Activated T-helper 1 cell treated with anti-CD3 and anti-CD28 coated beads, Interleukin-12 subunit alpha, Interleukin-12 subunit beta, Interleukin-2, Interleukin-4 antibody, amounts not matched to agents 30 ng/mL and 10 ng/mL and 1 ng/mL, durations not matched to agents 14 hours and 24 hours and 36 hours (primary cell): ENCODE results near the gene PDGFC. TPM values are rescaled to one million over a fixed set of nuclear protein-coding genes. Genes with fewer than 3 reads are reported as not detected.

Source experiments
- DNase-seq: peaks from one replicate; pipeline ENCODE4 v3.0.0; 2021; ENCODE audit warnings: low spot score
- H3K27ac Mint-ChIP-seq: one replicate; pipeline ENCODE4 v1.8.0; 2021; ENCODE audit warnings: mild to moderate bottlenecking, mixed read lengths
- H3K27me3 Mint-ChIP-seq: one replicate; pipeline ENCODE4 v1.8.0; 2022; ENCODE audit warnings: mild to moderate bottlenecking, moderate library complexity, mixed read lengths; ENCODE audit not compliant: insufficient read depth
- H3K36me3 Mint-ChIP-seq: one replicate; pipeline ENCODE4 v1.8.0; 2021; ENCODE audit warnings: low read depth, mixed read lengths
- H3K4me1 Mint-ChIP-seq: one replicate; pipeline ENCODE4 v1.8.0; 2021; ENCODE audit warnings: low read depth, mixed read lengths
- H3K4me3 Mint-ChIP-seq: one replicate; pipeline ENCODE4 v1.8.0; 2021; ENCODE audit warnings: mild to moderate bottlenecking, moderate library complexity, mixed read lengths
- H3K9me3 Mint-ChIP-seq: one replicate; pipeline ENCODE4 v1.8.0; 2021; ENCODE audit warnings: mixed read lengths
- intact Hi-C: fragments of 100-400 bp; cut with micrococcal nuclease; formaldehyde crosslinking; loops from one replicate; pipeline ENCODE4 v1.15.1; 2024
- total RNA-seq: library from RNA; stranded (reverse); gene quantifications from 2 replicates; pipeline ENCODE4 v1.2.3, GENCODE V29; 2022

PDGFC gene
- total RNA-seq, 1 donor from 2014 or later = not detected

- intact Hi-C loops = no loop called here
These were observed 179.0 kb downstream of the PDGFC start for GRCh38 chr4:156792462-156793085.

GRCh38 chr4:156790866-156791265 is 180.7 kb downstream of the PDGFC start:
- Mint-ChIP-seq H3K36me3 (no peaks in the 10 kb centered on the region), H3K27me3 (no peaks in the 10 kb centered on the region), H3K27ac (no peak overlapping the region), H3K4me1 (no peaks in the 10 kb centered on the region), H3K4me3 (no peak overlapping the region), H3K9me3 (no peaks in the 10 kb centered on the region)
- DNase-seq = no peak
- intact Hi-C loops = no loop called here

More at GRCh38 chr4:156792462-156793085, 179.0 kb downstream of the PDGFC start:
- DNase-seq = no peak
- Mint-ChIP-seq H3K9me3 (no peaks in the 10 kb centered on the region), H3K27me3 (no peaks in the 10 kb centered on the region), H3K36me3 (no peaks in the 10 kb centered on the region), H3K27ac (no peak overlapping the region), H3K4me1 (no peaks in the 10 kb centered on the region), H3K4me3 (no peak overlapping the region)

- no peak overlapping the region for H3K4me3 Mint-ChIP-seq
- intact Hi-C loops = no loop called here
- no peaks in the 10 kb centered on the region for H3K27me3 Mint-ChIP-seq
- no peaks in the 10 kb centered on the region for H3K36me3 Mint-ChIP-seq
- DNase-seq = no peak
- no peak overlapping the region for H3K27ac Mint-ChIP-seq
- H3K4me1 Mint-ChIP-seq = no peaks in the 10 kb centered on the region
- H3K9me3 Mint-ChIP-seq = peaks cover 5% of the 10 kb centered on the region
These were observed 182.8 kb downstream of the PDGFC start for GRCh38 chr4:156788782-156789181.

- DNase-seq = no peak
- Mint-ChIP-seq H3K4me1 (no peaks in the 10 kb centered on the region), H3K27me3 (no peaks in the 10 kb centered on the region), H3K9me3 (peaks cover 5% of the 10 kb centered on the region), H3K4me3 (no peak overlapping the region), H3K27ac (no peak overlapping the region), H3K36me3 (no peaks in the 10 kb centered on the region)
- intact Hi-C loops = no loop called here
These were observed 184.9 kb downstream of the PDGFC start for GRCh38 chr4:156786713-156787112.

GRCh38 chr4:156784970-156785369 is 186.6 kb downstream of the PDGFC start:
- Mint-ChIP-seq H3K36me3 (no peaks in the 10 kb centered on the region), H3K4me1 (no peaks in the 10 kb centered on the region), H3K27me3 (no peaks in the 10 kb centered on the region), H3K9me3 (peaks cover 5% of the 10 kb centered on the region), H3K27ac (no peak overlapping the region), H3K4me3 (no peak overlapping the region)
- intact Hi-C loops = no loop called here
- no peak for DNase-seq

GRCh38 chr4:156783966-156784365 is 187.6 kb downstream of the PDGFC start:
- H3K4me3 Mint-ChIP-seq = no peak overlapping the region
- no peaks in the 10 kb centered on the region for H3K27me3 Mint-ChIP-seq
- DNase-seq = no peak
- H3K27ac Mint-ChIP-seq = no peak overlapping the region
- H3K36me3 Mint-ChIP-seq = no peaks in the 10 kb centered on the region
- no peaks in the 10 kb centered on the region for H3K4me1 Mint-ChIP-seq
- intact Hi-C loops = no loop called here
- peaks cover 5% of the 10 kb centered on the region for H3K9me3 Mint-ChIP-seq

GRCh38 chr4:156782491-156782890 is 189.1 kb downstream of the PDGFC start:
- intact Hi-C loops = no loop called here
- peaks cover 5% of the 10 kb centered on the region for H3K9me3 Mint-ChIP-seq
- no peaks in the 10 kb centered on the region for H3K4me1 Mint-ChIP-seq
- H3K27me3 Mint-ChIP-seq = no peaks in the 10 kb centered on the region
- H3K4me3 Mint-ChIP-seq = no peak overlapping the region
- H3K27ac Mint-ChIP-seq = no peak overlapping the region
- H3K36me3 Mint-ChIP-seq = no peaks in the 10 kb centered on the region
- no peak for DNase-seq

GRCh38 chr4:156781852-156782251 is 189.7 kb downstream of the PDGFC start:
- Mint-ChIP-seq H3K4me3 (no peak overlapping the region), H3K4me1 (no peaks in the 10 kb centered on the region), H3K36me3 (no peaks in the 10 kb centered on the region), H3K27ac (no peak overlapping the region), H3K9me3 (peaks cover 5% of the 10 kb centered on the region), H3K27me3 (no peaks in the 10 kb centered on the region)
- intact Hi-C loops = no loop called here
- no peak for DNase-seq

GRCh38 chr4:156779774-156780173 is 191.8 kb downstream of the PDGFC start:
- H3K9me3 Mint-ChIP-seq = peaks cover 5% of the 10 kb centered on the region
- no peak overlapping the region for H3K27ac Mint-ChIP-seq
- no peaks in the 10 kb centered on the region for H3K4me1 Mint-ChIP-seq
- intact Hi-C loops = no loop called here
- H3K36me3 Mint-ChIP-seq = no peaks in the 10 kb centered on the region
- DNase-seq = no peak
- no peak overlapping the region for H3K4me3 Mint-ChIP-seq
- no peaks in the 10 kb centered on the region for H3K27me3 Mint-ChIP-seq

- H3K4me3 Mint-ChIP-seq = no peak overlapping the region
- intact Hi-C loops = no loop called here
- peaks cover 1% of the 10 kb centered on the region for H3K9me3 Mint-ChIP-seq
- H3K27ac Mint-ChIP-seq = no peak overlapping the region
- H3K4me1 Mint-ChIP-seq = no peaks in the 10 kb centered on the region
- DNase-seq = no peak
- no peaks in the 10 kb centered on the region for H3K27me3 Mint-ChIP-seq
- H3K36me3 Mint-ChIP-seq = no peaks in the 10 kb centered on the region
These were observed 192.6 kb downstream of the PDGFC start for GRCh38 chr4:156779042-156779441.

GRCh38 chr4:156778606-156779005 is 193.0 kb downstream of the PDGFC start:
- no peak overlapping the region for H3K27ac Mint-ChIP-seq
- H3K9me3 Mint-ChIP-seq = no peaks in the 10 kb centered on the region
- H3K27me3 Mint-ChIP-seq = no peaks in the 10 kb centered on the region
- no peak overlapping the region for H3K4me3 Mint-ChIP-seq
- intact Hi-C loops = no loop called here
- DNase-seq = no peak
- no peaks in the 10 kb centered on the region for H3K4me1 Mint-ChIP-seq
- H3K36me3 Mint-ChIP-seq = no peaks in the 10 kb centered on the region

- Mint-ChIP-seq H3K36me3 (no peaks in the 10 kb centered on the region), H3K4me3 (no peak overlapping the region), H3K27ac (no peak overlapping the region), H3K27me3 (no peaks in the 10 kb centered on the region), H3K4me1 (no peaks in the 10 kb centered on the region), H3K9me3 (no peaks in the 10 kb centered on the region)
- intact Hi-C loops = no loop called here
- no peak for DNase-seq
These were observed 193.5 kb downstream of the PDGFC start for GRCh38 chr4:156778093-156778492.

- Mint-ChIP-seq H3K27ac (no peak overlapping the region), H3K4me1 (no peaks in the 10 kb centered on the region), H3K27me3 (no peaks in the 10 kb centered on the region), H3K9me3 (no peaks in the 10 kb centered on the region), H3K36me3 (no peaks in the 10 kb centered on the region), H3K4me3 (no peak overlapping the region)
- no peak for DNase-seq
- intact Hi-C loops = no loop called here
These were observed 195.8 kb downstream of the PDGFC start for GRCh38 chr4:156775813-156776212.

- Mint-ChIP-seq H3K36me3 (no peaks in the 10 kb centered on the region), H3K27me3 (no peaks in the 10 kb centered on the region), H3K4me1 (no peaks in the 10 kb centered on the region), H3K27ac (no peak overlapping the region), H3K4me3 (no peak overlapping the region), H3K9me3 (no peaks in the 10 kb centered on the region)
- no peak for DNase-seq
- intact Hi-C loops = no loop called here
These were observed 197.2 kb downstream of the PDGFC start for GRCh38 chr4:156774422-156774821.
